GM19240 (cell line): Measurements from ENCODE around the gene TGFBRAP1.

Source experiments
- DNase-seq: peaks from one replicate; pipeline ENCODE4 v3.0.0; 2011; ENCODE audit warnings: low spot score; ENCODE audit not compliant: insufficient read length

Gene TGFBRAP1

DNA sequence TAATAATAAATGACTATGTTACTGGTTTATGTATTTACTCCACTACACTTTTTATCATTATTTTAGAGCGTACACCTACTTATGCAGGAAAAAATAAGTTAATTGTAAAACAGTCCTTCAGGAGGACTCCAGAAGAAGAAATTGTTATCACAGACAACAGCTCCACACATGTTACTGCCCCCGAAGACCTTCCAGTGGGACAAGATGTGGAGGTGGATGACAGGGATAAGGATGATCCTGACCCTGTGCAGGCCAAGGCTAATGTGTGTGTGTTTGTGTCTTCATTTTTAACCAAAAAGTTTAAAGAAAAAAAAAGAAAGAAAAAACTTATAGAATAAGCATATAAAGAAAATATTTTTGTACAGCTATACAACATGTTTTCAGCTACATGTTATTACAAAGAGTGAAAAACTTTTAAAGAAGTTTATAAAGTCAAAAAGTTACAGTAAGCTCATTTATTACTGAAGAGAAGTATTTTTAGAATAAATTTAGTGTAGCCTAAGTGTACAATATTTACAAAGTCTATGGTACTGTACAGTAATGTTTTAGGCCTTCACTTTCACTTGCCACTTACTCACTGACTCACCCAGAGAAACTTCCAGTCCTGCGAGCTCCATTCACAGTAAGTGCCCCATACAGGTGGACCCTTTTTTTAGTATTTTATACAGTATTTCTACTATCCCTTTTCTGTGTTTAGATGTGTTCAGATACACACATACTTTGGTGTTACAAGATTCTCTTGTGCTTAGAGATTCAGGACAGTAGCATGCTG is 7.5 kb downstream of the TGFBRAP1 start:
- no peak for DNase-seq

DNA sequence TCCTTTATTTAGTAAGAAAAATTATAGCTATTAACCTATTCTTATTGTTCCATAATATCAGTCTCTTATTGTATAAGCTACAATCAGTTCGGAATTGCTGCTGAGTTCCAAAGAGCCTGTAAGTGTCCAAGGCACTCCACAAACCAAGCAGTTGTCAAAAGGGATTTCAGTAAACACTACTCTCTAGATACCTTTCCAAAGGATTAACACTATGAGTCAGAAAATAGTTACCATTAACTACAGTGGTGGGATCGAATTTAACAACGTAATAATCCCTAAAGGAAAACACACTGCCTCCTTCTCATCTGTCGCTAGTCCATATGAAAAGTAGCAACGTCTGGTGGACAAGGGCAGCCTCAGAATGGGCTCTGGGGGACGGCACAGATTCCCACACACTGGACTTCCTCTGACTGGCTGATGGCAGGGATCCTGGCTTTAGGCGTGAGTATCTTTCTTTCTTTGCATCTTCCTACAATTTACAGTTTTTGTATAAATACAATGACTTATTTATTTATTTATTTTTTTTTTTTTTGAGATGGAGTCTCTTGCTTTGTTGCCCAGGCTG is 8.8 kb downstream of the TGFBRAP1 start:
- DNase-seq: no peak

DNA sequence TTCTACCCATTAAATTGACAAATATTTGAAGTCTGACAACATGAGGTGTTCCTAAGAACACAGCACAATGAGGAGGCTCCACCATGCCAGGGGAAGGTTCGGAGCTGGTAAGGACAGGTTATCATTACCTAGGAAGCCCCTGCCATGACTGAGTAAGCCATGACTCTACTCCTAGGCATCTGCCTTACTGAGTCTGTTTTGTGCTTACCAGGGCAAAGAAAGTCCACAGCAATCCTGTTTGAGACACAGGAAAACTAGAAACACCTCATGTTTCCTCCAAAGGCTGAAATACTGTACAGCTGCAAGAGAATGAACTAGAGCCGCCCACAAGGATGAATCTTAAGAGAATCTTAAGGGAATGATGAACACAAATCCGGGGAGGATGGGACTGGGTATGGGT is 11.6 kb downstream of the TGFBRAP1 start:
- no peak for DNase-seq

DNA sequence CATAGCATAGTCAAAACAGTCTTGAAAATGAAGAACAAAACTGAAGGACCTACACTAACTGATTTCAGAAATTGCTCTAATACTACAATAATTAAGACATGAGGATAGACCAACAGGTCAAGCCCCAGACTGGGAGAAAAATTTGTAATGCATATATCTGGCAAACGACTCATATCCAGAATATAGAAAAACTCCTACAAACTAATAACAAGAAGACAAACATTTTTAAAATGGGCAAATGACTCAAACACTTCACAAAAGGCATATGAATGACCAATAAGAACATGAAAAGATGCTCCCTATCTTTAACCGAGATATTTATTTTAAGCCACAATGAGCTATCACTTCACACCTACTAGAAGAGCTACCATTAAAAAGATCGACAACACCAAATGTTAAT is 14.2 kb downstream of the TGFBRAP1 start:
- DNase-seq: no peak

DNA sequence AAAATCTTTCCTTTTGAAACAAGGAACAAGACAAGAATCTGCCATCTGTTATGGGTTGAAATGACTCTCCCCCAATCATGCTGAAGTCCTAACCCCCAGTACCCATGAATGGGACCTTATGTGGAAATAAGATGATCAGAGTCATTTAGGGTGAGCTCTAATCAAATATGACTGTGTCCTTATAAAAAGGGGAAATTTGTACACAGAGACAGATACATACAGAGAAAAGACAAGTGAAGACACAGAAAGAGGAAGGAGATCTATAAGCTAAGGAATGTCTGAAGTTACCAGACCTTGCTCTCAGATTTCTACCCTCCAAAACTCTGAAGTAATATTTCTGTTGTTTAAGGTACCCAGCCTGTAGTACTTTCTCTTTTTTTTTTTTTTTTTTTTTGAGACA is 15.7 kb downstream of the TGFBRAP1 start:
- DNase-seq: no peak

DNA sequence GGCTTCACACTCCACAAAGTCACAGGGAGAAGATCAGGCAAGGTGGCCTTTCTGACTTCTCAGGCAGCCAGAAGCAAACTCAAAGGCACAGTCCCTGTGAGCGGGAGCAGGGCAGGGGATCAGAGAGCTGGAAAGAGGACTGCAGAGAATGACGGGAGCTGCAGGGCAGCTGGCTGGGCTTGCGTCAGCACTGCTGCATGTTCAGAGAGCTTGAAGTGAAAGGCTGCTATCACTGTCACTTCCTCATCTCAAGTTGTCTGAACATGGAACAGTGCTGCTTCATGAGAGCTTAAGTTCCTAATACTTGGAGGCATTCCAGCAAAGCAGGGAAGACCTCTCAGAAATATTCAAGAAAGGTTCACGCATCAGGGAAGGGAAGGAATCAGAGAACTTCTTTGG is 20.4 kb downstream of the TGFBRAP1 start:
- DNase-seq: no peak

DNA sequence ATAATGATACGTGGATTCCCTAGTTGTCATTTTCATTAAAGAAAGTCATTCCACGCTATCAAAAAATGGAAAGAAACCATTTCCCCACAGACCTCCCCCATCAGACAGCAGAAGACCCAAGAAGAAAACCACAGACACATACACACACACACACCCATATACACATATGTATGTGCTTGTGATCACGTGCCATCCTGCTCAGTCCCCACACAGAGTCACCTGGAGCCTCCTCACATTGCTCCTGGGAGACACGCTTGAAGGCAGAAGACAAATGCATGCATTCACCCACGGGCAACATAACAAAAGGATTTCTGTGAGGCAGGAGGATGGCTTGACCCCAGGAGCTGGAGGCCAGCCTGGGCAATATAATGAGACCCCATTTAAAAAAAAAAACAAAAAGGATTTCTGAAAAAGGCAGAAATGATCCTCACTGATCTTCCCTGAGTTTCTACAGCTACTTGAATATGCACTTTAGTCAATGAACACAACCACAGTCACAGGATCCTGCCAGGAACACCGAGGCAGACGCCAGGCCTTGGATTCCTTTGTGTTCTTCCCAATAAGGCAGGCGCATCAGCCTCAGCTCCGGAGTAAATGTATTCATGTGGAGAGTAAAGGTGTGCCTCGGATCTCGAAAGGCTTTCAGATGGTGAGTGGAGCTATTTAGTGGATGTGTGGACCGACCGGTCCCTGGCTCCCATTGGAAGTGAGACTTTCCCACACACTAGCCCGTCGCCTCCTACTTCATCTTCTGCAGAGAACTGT is 21.0 kb downstream of the TGFBRAP1 start:
- no peak for DNase-seq

DNA sequence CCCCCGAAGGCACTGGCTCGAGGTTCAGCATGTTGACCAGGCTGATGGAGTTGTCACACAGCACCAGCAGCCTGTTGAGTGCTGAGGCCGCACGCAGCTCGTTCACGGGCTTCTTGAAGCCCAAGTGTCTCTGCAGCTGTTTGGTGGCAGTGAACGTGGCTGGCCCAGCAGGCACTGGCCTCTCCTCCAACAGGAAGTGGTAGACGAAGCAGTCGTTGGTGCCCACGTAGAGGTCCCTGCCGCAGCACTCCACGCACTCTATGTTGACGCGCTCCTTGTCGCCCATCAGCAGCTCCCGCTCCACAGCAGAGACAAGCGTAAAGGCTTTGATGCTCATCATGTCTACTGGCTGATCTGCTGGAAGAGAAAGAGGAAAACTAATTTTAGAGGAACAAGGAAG is 21.6 kb downstream of the TGFBRAP1 start:
- DNase-seq: no peak

DNA sequence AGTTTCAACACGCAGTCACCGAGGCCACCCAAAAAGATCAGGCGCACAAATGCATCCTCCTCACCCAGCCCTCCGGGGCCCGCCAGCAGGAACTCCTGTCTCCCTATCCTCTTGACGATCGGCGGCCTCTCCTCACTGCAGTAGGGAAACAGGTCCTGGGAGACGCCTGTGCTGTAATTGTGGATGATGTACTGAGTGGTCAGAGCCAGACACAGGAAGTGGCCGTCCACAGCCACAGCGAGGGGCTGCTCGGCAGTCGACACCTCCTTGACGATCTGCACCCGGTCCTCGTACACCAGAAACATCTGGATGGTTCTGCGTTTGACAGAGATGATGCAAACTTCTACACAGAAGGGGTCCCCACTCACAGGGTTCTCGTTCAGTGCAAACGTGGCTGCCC is 22.0 kb downstream of the TGFBRAP1 start:
- DNase-seq: no peak

DNA sequence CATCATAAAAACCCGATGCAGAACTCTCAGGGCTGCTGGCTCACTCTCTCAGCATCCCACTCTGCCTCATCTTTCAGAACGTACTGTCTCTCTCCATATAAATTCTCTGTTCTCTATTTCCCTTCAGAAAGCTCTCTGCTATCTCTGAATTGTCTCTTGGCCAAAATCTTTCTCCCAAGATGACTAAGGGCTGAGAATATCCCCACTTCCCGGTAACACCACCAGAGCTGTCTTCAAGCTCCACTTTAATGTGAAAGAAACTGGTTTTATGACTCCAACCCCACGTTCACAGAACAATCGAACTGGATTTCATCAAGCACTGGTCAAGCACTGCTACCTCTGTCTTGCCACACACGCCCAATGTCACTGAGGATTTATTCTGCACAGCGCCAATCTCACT is 22.4 kb downstream of the TGFBRAP1 start:
- DNase-seq: no peak

DNA sequence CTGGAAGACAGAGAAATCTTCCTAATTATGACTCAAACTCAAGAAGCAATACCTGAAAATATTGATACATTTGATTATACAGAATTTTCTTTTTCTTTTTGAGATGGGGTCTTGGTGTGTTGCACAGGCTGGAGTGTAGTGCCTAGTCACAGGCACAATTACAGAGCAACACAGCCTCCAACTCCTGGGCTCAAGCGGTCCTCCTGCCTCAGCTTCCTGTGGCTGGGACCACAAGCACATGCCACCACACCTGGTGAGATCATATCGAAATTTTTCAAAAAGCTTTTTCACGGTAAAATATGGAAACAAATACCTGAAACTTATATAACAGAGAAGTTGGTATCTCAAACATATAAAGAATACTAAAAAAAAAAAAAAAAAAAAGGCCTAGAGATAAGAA is 27.9 kb downstream of the TGFBRAP1 start:
- no peak for DNase-seq

DNA sequence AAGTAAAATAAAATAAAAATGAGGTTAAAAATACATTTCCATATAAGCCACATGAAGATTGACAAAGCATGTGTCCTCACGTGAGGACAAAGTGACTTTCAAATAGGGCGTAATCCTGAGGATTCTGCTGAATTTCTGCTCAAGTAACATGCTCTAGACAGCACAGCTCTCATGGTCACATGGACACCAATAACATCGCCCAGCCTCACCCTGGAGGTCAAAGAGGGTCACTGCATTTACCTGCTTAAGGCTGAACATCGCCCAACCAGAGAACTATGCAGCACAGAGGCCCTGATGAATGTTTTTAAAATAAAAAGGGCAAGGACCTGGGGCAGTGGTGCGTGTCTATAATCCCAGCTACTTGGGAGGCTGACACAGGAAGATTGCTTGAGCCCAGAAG is 30.2 kb downstream of the TGFBRAP1 start:
- no peak for DNase-seq

DNA sequence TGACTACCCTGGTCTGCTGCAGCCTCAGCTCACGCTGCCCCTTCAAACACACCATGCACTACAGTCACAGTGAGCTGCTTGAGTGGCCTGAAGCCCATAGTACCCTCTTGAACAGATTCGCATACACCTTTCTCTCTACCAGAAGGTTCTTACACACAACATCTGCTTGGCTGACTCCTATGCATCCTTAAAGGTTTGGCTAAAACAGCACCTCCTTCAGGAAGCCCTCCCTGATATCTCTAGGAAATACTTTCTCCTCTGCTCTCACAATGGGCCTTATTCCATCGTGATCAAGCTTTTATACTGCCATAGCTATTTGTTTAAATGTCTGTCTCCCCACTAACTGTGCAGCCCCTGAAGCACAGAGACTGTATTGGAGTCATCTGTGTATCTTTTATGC is 31.5 kb downstream of the TGFBRAP1 start:
- DNase-seq: no peak

DNA sequence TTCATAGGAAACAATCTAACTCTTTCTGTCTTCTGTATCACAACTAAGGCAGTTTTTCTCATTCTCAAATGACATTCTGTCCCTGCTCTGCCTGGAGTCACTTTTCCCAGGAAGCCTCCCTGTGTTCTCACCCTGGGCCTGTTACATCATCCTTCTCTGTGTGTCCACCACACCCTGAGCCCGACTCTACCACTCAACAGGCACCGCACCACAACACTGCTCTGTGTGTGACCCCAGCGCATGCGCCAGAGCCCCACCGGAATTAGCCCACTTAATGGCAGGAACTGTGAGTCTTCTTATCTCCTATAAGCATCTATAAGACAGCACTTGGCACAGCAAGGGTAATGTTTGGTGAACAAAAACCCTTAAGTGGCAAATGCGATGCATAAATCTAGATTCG is 32.3 kb downstream of the TGFBRAP1 start:
- no peak for DNase-seq

DNA sequence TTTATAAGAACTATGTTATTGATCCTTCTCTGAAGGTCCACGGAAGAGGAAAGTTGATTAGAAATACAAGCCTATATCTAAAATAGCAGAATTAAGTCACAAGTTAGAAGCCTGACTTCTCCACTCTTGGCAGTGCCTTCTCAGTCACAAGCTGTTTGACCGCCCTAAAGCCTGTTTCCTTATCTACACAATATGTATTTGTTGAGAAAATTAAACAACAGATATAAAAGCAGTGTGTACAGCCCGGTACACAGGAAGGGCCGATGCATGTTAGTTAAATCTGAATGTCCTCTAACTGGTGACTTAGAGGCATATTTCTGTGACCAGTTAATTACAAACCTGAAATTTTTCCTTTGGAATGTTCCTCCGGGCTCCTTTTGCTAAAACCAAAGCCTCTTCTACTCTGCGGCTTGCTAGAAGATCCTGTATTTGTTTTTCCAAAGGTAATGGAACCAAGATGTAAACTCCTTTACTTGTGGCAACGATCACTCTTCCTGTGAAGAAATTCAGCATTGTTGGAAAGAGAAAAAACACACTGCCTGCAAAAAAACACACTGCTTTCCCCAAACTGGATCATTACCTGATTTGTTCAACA is 33.4 kb downstream of the TGFBRAP1 start:
- no peak for DNase-seq

DNA sequence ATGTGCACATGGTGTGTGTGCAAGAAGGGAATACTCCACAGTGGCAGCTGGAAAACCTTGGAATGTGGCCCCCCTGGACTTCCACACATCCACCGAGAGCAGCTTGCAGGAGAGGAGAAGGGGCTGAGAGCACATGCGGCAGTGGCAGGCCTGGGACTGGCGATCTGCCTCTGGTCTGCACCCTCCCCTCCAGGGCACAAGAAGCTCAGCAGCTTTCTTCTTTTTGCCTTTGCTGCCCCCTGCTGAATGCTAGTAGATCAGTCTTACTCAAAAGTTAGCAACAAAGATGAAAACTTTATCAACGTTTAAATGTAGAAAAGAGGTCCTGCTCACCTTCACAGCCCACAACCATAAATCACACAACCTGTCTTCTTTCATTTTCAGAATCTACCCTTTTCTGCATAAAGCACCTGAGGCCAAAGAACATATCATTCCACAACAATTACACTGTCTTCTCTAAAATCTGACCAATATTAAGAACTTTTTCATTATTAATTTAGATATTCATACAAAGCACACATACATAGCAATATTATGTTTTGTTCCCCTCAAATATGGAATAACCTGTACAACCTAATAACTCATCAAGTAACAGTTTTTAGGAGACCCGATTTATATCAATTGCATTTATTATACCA is 34.6 kb downstream of the TGFBRAP1 start:
- DNase-seq: peak; percentile 19

DNA sequence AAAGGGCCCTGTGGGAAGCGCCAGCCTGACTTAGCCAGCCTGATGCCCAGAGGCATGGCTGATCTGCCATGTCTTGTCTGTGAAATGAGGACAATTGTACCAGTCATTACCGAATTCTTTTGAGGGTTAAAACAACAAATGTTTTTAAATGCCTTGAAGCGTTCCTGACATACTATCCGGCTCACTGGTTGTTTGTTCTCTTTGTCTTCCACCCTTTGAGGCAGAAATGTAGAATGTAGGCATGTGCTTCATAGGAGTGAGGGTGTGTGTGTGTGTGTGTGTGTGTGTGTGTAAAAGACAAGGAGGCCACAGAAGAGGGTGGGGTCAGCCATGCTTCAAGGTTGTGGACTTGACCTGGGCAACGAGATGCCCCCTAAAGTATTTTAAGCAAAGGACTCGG is 35.5 kb downstream of the TGFBRAP1 start:
- DNase-seq: no peak

DNA sequence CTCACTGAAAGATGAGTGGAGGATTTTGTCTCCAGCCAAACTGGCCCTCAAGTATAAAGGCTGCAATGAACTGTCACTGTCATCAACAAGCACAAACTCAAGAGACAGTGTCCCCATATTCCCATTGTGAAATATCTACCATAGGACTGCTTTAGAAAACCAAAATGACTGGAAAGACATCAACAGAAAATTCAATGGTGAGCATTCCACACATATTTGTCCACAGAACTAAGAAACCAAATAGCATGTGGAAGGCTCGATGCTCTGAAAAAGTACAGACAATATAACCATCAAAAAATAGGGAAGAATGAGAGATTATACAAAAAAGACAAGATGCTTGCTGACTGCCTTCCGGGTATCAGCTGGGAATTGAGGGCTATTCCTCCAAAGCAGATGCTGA is 37.6 kb downstream of the TGFBRAP1 start:
- DNase-seq: no peak

DNA sequence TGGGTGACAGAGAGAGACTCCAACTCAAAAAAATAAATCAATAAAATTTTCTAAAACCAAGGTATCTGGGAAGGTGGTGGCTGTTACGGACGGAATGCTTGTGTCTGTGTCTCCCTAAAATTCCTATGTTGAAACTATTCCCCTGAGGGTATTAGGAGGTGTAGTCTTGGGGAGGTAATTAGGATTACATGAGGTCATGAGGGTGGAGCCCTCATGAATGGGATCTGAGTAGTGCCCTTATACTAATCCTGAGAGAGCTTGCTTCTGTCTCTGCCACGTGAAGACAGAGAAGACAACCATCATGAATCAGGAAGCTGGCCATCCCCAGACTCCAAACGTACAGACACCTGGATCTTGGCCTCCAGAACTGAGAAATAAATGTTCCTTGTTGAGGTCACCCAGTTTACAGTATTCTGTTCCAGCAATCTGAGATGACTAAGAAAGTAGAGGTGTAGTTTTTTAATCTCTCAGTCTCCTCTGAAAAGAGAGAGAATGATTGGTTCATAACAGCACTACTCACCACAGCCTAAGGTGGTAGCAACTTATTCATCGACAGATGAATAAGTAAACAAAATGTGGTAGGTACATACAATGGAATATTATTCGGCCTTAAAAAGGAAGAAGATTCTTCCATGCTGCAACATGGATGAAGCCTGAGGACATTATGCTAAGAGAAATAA is 38.4 kb downstream of the TGFBRAP1 start:
- no peak for DNase-seq

DNA sequence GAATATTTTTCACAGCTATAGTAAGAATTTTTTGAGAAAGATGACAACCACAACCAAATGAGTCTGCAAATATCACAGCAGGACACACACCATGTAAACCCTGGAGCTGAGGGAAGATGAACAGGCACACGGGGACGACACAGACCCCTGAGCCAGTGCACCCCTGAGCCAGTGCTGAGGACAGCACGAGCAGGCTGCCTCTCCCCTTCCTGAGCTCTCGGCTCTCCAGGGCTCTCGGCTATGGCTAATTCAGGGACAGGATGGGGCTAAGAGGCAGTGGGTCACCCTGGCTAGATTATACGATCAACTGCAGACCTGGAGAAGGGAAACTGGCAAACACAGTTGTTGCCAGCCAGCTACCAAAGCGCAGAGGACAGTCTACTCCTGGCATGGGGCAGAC is 41.4 kb downstream of the TGFBRAP1 start:
- no peak for DNase-seq

DNA sequence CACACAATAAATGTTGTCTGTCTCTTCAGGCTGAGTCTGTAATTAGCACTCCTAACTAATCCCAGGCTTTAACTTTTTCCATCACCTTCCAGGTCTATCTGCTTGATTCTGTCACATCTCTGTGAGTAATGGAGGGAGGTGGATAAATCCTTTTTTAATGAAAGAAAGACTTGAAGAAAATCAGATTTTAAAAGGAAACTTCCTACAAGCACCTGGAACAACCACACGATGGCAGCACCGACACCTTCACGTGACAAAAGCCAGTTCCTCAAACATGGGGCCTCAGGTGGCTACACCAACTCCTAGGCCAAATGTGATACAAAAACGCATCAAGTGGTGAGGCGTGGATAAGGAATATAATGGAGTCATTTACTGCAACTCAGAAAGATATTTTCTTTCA is 41.8 kb downstream of the TGFBRAP1 start:
- no peak for DNase-seq
